ENCODE data around the gene KRT80.

GRCh38 chr12:52139147-52139546 lies 52.7 kb downstream of the KRT80 start:
- TF ChIP-seq CTCF (IDR thresholded peaks at IDR 0.05) (no peak), POLR2A (IDR thresholded peaks at IDR 0.05) (no peak)

Data from uterus (tissue), 2 donors.